Islet precursor cell (in vitro differentiated cells): ENCODE data around the gene NTN1.
"Not testable (repeated sequence)": the region's sequence is repeated elsewhere in the genome, so short reads cannot be mapped to it uniquely, and the experiment has no call there.

Experiments used
- DNase-seq: peaks from one replicate; pipeline ENCODE4 v3.0.0-alpha.2; 2018

Gene NTN1

GRCh38 chr17:9256751-9257629 is 235.7 kb downstream of the NTN1 start:
- DNase-seq = no peak

GRCh38 chr17:9257630-9257965 is 236.3 kb downstream of the NTN1 start:
- DNase-seq = not testable (repeated sequence)

GRCh38 chr17:9258115-9259015 is 237.1 kb downstream of the NTN1 start:
- peak; percentile 92 for DNase-seq

GRCh38 chr17:9259419-9259818 is 238.1 kb downstream of the NTN1 start:
- peak; percentile 85 for DNase-seq

GRCh38 chr17:9261081-9262012 is 240.0 kb downstream of the NTN1 start:
- peak; percentile 49 for DNase-seq

GRCh38 chr17:9266031-9266680 is 244.8 kb downstream of the NTN1 start:
- no peak for DNase-seq

- peak; percentile 63 for DNase-seq
These were observed 245.4 kb downstream of the NTN1 start for GRCh38 chr17:9266697-9267117.

- peak; percentile 54 for DNase-seq
These were observed 247.2 kb downstream of the NTN1 start for GRCh38 chr17:9268546-9268945.

- no peak for DNase-seq
These were observed 248.2 kb downstream of the NTN1 start for GRCh38 chr17:9269350-9270035.

- DNase-seq = no peak
These were observed 249.6 kb downstream of the NTN1 start for GRCh38 chr17:9270921-9271320.

GRCh38 chr17:9271989-9272388 is 250.7 kb downstream of the NTN1 start:
- DNase-seq = no peak

GRCh38 chr17:9272501-9273200 is 251.3 kb downstream of the NTN1 start:
- peak; percentile 28 for DNase-seq

GRCh38 chr17:9273428-9274391 is 252.4 kb downstream of the NTN1 start:
- no peak for DNase-seq

GRCh38 chr17:9274973-9275372 is 253.7 kb downstream of the NTN1 start:
- DNase-seq = no peak

- DNase-seq = peak; percentile 38
These were observed 258.6 kb downstream of the NTN1 start for GRCh38 chr17:9279893-9280292.

GRCh38 chr17:9283909-9284308 is 262.6 kb downstream of the NTN1 start:
- DNase-seq = no peak

- peak; percentile 42 for DNase-seq
These were observed 263.6 kb downstream of the NTN1 start for GRCh38 chr17:9284884-9285283.

GRCh38 chr17:9285602-9286427 is 264.5 kb downstream of the NTN1 start:
- no peak for DNase-seq

GRCh38 chr17:9286434-9286833 is 265.1 kb downstream of the NTN1 start:
- DNase-seq = peak; percentile 1
